ENCODE data around the gene PTPRM. TPM values are rescaled to one million over a fixed set of nuclear protein-coding genes. Genes with fewer than 3 reads are reported as not detected.

Gene PTPRM
- total RNA-seq, 1 experiment from 2014 or later = not detected

- H3K4me3 ChIP-seq (ENCODE audit: low read depth, low read length, poor library complexity, severe bottlenecking) = no peak overlapping the region
- intact Hi-C loops (cut with micrococcal nuclease; ENCODE audit: unreplicated experiment) = no loop called here
- TF ChIP-seq EZH2 (IDR thresholded peaks at IDR 0.05; ENCODE audit: borderline replicate concordance, low read depth, low read length, poor library complexity, severe bottlenecking) = no peak
- TF ChIP-seq, protein P1, sequence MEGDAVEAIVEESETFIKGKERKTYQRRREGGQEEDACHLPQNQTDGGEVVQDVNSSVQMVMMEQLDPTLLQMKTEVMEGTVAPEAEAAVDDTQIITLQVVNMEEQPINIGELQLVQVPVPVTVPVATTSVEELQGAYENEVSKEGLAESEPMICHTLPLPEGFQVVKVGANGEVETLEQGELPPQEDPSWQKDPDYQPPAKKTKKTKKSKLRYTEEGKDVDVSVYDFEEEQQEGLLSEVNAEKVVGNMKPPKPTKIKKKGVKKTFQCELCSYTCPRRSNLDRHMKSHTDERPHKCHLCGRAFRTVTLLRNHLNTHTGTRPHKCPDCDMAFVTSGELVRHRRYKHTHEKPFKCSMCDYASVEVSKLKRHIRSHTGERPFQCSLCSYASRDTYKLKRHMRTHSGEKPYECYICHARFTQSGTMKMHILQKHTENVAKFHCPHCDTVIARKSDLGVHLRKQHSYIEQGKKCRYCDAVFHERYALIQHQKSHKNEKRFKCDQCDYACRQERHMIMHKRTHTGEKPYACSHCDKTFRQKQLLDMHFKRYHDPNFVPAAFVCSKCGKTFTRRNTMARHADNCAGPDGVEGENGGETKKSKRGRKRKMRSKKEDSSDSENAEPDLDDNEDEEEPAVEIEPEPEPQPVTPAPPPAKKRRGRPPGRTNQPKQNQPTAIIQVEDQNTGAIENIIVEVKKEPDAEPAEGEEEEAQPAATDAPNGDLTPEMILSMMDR (conservative IDR thresholded peaks at IDR 0.05; ENCODE audit: low read depth, low read length) = no peak
- no peak overlapping the region for H3K27ac ChIP-seq (ENCODE audit: low read depth, low read length, poor library complexity, severe bottlenecking)
- H3K4me1 ChIP-seq (ENCODE audit: insufficient read depth, low read length, poor library complexity, severe bottlenecking) = no peaks in the 10 kb centered on the region
- no peaks in the 10 kb centered on the region for H3K27me3 ChIP-seq (replicated peaks; ENCODE audit: insufficient read depth, low read depth, low read length, poor library complexity)
- peaks cover 9% of the 10 kb centered on the region for H3K9me3 ChIP-seq (ENCODE audit: low read depth, low read length, poor library complexity, severe bottlenecking)
- DNase-seq (ENCODE audit: low spot score) = no peak
- no peaks in the 10 kb centered on the region for H3K36me3 ChIP-seq (ENCODE audit: insufficient read depth, low read length, poor library complexity, severe bottlenecking)
- ChIA-PET POLR2A (ENCODE audit: low non-redundant PET) (no interaction called here), CTCF (no interaction called here)
- no TSS peak for BruUV-seq (replicated peaks)
These were observed 66.1 kb downstream of the PTPRM start for GRCh38 chr18:7633171-7633570.

DNA sequence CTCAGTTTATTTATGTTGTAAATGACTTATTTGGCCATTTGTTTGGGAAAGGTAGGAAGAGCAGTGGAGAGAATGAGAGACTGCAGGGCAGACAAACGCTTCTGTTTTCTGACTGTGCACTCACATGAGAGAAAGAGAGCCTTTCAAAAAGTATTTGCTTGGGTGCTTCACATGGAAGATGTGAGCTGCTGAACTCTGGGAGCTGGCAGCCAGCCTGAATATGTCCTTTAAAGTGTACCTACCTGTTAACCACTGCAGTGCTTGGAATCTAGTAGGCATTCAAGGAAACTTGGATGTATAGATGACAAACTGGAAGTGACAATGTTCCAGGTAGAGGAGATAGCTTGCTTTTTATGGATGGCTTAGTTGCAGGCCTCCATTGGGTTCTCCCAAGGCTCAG, 68.8 kb downstream of the PTPRM start:
- BruUV-seq (replicated peaks) = no TSS peak
- DNase-seq (ENCODE audit: low spot score) = no peak
- Histone ChIP-seq H3K27ac (ENCODE audit: low read depth, low read length, poor library complexity, severe bottlenecking) (no peak overlapping the region), H3K36me3 (ENCODE audit: insufficient read depth, low read length, poor library complexity, severe bottlenecking) (no peaks in the 10 kb centered on the region), H3K9me3 (ENCODE audit: low read depth, low read length, poor library complexity, severe bottlenecking) (peaks cover 12% of the 10 kb centered on the region), H3K4me3 (ENCODE audit: low read depth, low read length, poor library complexity, severe bottlenecking) (no peak overlapping the region), H3K27me3 (replicated peaks; ENCODE audit: insufficient read depth, low read depth, low read length, poor library complexity) (no peaks in the 10 kb centered on the region), H3K4me1 (ENCODE audit: insufficient read depth, low read length, poor library complexity, severe bottlenecking) (no peaks in the 10 kb centered on the region)
- ChIA-PET CTCF (no interaction called here), POLR2A (ENCODE audit: low non-redundant PET) (no interaction called here)
- intact Hi-C loops (cut with micrococcal nuclease; ENCODE audit: unreplicated experiment) = no loop called here
- TF ChIP-seq EZH2 (IDR thresholded peaks at IDR 0.05; ENCODE audit: borderline replicate concordance, low read depth, low read length, poor library complexity, severe bottlenecking) = no peak
- TF ChIP-seq, protein P1 (conservative IDR thresholded peaks at IDR 0.05; ENCODE audit: low read depth, low read length) = no peak

DNA sequence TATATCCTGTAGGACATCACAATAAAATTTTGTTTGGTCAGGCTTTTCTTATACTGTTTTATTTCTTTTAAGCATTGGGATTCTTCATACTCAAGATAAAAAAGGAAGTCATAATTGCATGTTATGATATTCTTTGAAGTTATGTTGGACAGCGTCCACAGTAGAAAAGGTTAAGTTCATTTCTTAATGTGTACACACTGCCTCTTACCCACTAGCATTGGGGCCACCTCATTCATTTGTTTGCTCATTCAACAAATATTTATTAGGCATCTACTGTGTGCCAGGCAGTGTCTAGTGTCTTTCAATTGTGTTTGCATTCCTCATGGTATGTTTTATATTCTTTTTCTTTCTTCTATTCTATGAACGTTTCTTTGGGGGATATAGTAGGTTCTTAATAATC, 70.2 kb downstream of the PTPRM start:
- DNase-seq (ENCODE audit: low spot score) = no peak
- intact Hi-C loops (cut with micrococcal nuclease; ENCODE audit: unreplicated experiment) = no loop called here
- TF ChIP-seq, protein P1 (conservative IDR thresholded peaks at IDR 0.05; ENCODE audit: low read depth, low read length) = no peak
- no peak for TF ChIP-seq EZH2 (IDR thresholded peaks at IDR 0.05; ENCODE audit: borderline replicate concordance, low read depth, low read length, poor library complexity, severe bottlenecking)
- Histone ChIP-seq H3K4me1 (ENCODE audit: insufficient read depth, low read length, poor library complexity, severe bottlenecking) (no peaks in the 10 kb centered on the region), H3K36me3 (ENCODE audit: insufficient read depth, low read length, poor library complexity, severe bottlenecking) (no peaks in the 10 kb centered on the region), H3K27me3 (replicated peaks; ENCODE audit: insufficient read depth, low read depth, low read length, poor library complexity) (no peaks in the 10 kb centered on the region), H3K27ac (ENCODE audit: low read depth, low read length, poor library complexity, severe bottlenecking) (no peak overlapping the region), H3K9me3 (ENCODE audit: low read depth, low read length, poor library complexity, severe bottlenecking) (peaks cover 14% of the 10 kb centered on the region), H3K4me3 (ENCODE audit: low read depth, low read length, poor library complexity, severe bottlenecking) (no peak overlapping the region)
- no TSS peak for BruUV-seq (replicated peaks)
- CTCF ChIA-PET = no interaction called here
- POLR2A ChIA-PET (ENCODE audit: low non-redundant PET) = no interaction called here
